Ishikawa (cell line): ENCODE measurements around the gene CELSR1.

Source experiments
- CEBPB ChIP-seq: IDR thresholded peaks from 2 replicates; pipeline ENCODE4 v1.6.1; 2012
- EGR1 ChIP-seq: IDR thresholded peaks from 2 replicates; pipeline ENCODE4 v1.6.1; 2012
- EP300 ChIP-seq: IDR thresholded peaks from 2 replicates; pipeline ENCODE4 v1.6.1; 2012; ENCODE audit warnings: borderline replicate concordance
- FOXM1 ChIP-seq: IDR thresholded peaks from 2 replicates; pipeline ENCODE4 v1.6.1; 2012; ENCODE audit warnings: low read depth, borderline replicate concordance
- NFIC ChIP-seq: IDR thresholded peaks from 2 replicates; pipeline ENCODE4 v1.6.1; 2012
- RAD21 ChIP-seq: IDR thresholded peaks from 2 replicates; pipeline ENCODE4 v1.6.1; 2012; ENCODE audit warnings: low read depth
- TCF12 ChIP-seq: IDR thresholded peaks from 2 replicates; pipeline ENCODE4 v1.6.1; 2012; ENCODE audit warnings: low read depth
- YY1 ChIP-seq: IDR thresholded peaks from 2 replicates; pipeline ENCODE4 v1.6.1; 2012; ENCODE audit warnings: low read depth
- TF ChIP-seq, protein P1 (sequence below): IDR thresholded peaks from 2 replicates; pipeline ENCODE4 v1.6.1; 2012
- TF ChIP-seq, protein P2 (sequence below): IDR thresholded peaks from 2 replicates; pipeline ENCODE4 v1.6.1; 2012; ENCODE audit warnings: low read depth, mild to moderate bottlenecking

DNA sequence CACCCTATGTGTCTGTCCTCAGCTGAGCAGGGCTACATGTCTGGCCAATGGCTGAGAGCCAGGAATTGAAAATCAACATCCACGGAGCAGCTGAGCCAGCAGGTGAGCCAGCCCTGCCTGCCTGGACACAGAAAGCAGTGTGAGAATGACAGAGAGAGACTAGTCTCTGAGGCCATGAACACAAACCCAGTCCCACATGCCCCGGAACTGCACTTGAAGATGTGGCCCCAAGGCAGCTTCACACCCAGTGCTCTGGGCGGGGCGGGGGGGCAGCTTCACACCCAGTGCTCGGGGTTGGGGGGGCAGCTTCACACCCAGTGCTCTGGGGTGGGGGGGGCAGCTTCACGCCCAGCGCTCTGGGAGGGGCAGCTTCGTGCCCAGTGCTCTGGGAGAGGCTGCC is 164.3 kb downstream of the CELSR1 start:
- TF ChIP-seq EP300 (no peak), TCF12 (no peak), EGR1 (no peak), CEBPB (no peak), FOXM1 (no peak), RAD21 (no peak), YY1 (no peak), NFIC (no peak)
- TF ChIP-seq, protein P1, sequence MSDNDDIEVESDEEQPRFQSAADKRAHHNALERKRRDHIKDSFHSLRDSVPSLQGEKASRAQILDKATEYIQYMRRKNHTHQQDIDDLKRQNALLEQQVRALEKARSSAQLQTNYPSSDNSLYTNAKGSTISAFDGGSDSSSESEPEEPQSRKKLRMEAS, result no peak
- TF ChIP-seq, protein P2, sequence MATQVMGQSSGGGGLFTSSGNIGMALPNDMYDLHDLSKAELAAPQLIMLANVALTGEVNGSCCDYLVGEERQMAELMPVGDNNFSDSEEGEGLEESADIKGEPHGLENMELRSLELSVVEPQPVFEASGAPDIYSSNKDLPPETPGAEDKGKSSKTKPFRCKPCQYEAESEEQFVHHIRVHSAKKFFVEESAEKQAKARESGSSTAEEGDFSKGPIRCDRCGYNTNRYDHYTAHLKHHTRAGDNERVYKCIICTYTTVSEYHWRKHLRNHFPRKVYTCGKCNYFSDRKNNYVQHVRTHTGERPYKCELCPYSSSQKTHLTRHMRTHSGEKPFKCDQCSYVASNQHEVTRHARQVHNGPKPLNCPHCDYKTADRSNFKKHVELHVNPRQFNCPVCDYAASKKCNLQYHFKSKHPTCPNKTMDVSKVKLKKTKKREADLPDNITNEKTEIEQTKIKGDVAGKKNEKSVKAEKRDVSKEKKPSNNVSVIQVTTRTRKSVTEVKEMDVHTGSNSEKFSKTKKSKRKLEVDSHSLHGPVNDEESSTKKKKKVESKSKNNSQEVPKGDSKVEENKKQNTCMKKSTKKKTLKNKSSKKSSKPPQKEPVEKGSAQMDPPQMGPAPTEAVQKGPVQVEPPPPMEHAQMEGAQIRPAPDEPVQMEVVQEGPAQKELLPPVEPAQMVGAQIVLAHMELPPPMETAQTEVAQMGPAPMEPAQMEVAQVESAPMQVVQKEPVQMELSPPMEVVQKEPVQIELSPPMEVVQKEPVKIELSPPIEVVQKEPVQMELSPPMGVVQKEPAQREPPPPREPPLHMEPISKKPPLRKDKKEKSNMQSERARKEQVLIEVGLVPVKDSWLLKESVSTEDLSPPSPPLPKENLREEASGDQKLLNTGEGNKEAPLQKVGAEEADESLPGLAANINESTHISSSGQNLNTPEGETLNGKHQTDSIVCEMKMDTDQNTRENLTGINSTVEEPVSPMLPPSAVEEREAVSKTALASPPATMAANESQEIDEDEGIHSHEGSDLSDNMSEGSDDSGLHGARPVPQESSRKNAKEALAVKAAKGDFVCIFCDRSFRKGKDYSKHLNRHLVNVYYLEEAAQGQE, result no peak
